ENCODE data around the gene NEURL3.

NEURL3 gene

DNA sequence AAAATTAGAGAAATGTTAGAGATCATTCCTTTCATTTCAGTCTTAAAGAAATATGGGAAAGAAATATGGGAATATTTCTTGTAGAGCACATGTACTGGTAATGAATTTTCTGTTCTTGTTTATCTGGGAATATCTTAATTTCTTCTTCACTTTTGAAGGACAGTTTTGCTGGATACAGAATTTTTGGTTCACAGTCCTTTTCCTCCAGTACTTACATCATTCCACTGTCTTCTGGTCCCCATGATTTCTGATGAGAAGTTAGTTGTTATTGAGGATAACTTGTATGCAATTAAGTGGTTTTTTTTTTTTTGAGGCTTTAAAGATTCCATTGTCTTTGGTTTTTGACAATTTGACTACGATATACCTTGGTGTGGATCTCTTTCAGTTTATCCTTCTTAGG, 11.0 kb downstream of the NEURL3 start:
- H3K27me3 ChIP-seq (ENCODE audit: control insufficient read depth, insufficient read depth, low read length) = no peaks in the 10 kb centered on the region
- H3K36me3 ChIP-seq (ENCODE audit: control insufficient read depth, insufficient read depth, low read length) = no peaks in the 10 kb centered on the region
- no peak overlapping the region for H3K4me3 ChIP-seq (ENCODE audit: low read length)
- no peak overlapping the region for H3K9ac ChIP-seq (ENCODE audit: low read length)
- H3K4me1 ChIP-seq (ENCODE audit: control insufficient read depth, insufficient read depth, low read length) = no peaks in the 10 kb centered on the region
- no peak overlapping the region for H3K27ac ChIP-seq (ENCODE audit: low read depth, low read length)

DNA sequence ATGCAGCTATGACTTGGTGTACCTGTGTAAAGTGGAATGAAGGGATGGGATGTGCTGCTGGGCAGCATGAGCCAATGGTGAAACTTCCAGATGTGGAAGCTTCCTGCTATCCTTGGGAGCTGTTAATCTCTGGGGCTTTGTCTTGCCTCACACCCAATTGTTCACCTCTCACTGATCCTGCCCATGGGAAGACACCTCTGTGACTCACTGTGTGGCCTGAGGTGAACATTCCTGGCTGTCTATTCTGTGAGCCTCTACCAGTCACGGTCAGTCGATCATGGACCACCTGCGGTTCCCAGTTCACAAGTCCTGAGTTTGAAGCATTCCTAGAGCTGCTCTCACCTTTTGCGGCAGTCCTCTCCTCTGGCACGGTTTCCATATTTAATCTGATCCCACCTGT, 12.1 kb downstream of the NEURL3 start:
- Histone ChIP-seq H3K9ac (ENCODE audit: low read length) (no peak overlapping the region), H3K27me3 (ENCODE audit: control insufficient read depth, insufficient read depth, low read length) (no peaks in the 10 kb centered on the region), H3K4me1 (ENCODE audit: control insufficient read depth, insufficient read depth, low read length) (no peaks in the 10 kb centered on the region), H3K4me3 (ENCODE audit: low read length) (no peak overlapping the region), H3K36me3 (ENCODE audit: control insufficient read depth, insufficient read depth, low read length) (no peaks in the 10 kb centered on the region), H3K27ac (ENCODE audit: low read depth, low read length) (no peak overlapping the region)

GRCh38 chr2:96491860-96492497, 13.2 kb downstream of the NEURL3 start:
- H3K27me3 ChIP-seq (ENCODE audit: control insufficient read depth, insufficient read depth, low read length) = no peaks in the 10 kb centered on the region
- H3K4me3 ChIP-seq (ENCODE audit: low read length) = no peak overlapping the region
- H3K27ac ChIP-seq (ENCODE audit: low read depth, low read length) = no peak overlapping the region
- H3K4me1 ChIP-seq (ENCODE audit: control insufficient read depth, insufficient read depth, low read length) = no peaks in the 10 kb centered on the region
- no peak overlapping the region for H3K9ac ChIP-seq (ENCODE audit: low read length)
- H3K36me3 ChIP-seq (ENCODE audit: control insufficient read depth, insufficient read depth, low read length) = no peaks in the 10 kb centered on the region

- H3K36me3 ChIP-seq (ENCODE audit: control insufficient read depth, insufficient read depth, low read length) = no peaks in the 10 kb centered on the region
- peaks cover 2% of the 10 kb centered on the region for H3K4me1 ChIP-seq (ENCODE audit: control insufficient read depth, insufficient read depth, low read length)
- no peak overlapping the region for H3K4me3 ChIP-seq (ENCODE audit: low read length)
- no peak overlapping the region for H3K27ac ChIP-seq (ENCODE audit: low read depth, low read length)
- no peak overlapping the region for H3K9ac ChIP-seq (ENCODE audit: low read length)
- no peaks in the 10 kb centered on the region for H3K27me3 ChIP-seq (ENCODE audit: control insufficient read depth, insufficient read depth, low read length)
These were observed 15.5 kb downstream of the NEURL3 start for GRCh38 chr2:96489663-96490062.

DNA sequence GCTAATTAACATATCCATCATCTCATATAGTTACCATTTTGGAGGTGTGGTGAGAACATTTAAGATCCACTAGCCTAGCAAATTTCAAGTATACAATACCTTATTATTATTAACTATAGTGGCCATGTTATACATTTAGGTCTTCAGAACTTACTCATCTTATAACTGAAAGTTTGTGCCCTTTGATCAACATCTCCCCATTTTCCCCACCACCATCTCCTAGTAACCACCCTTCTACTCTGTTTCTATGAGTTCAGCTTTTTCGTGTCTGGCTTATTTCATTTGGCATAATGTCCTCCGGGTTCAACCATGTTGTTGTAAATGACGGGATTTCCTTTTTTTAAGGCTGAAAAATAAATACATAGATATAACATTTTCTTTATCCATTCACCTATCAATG, 15.9 kb downstream of the NEURL3 start:
- H3K9ac ChIP-seq (ENCODE audit: low read length) = no peak overlapping the region

GRCh38 chr2:96486696-96487095, 18.5 kb downstream of the NEURL3 start:
- no peak overlapping the region for H3K9ac ChIP-seq (ENCODE audit: low read length)
- peak overlapping the region; percentile 87 for H3K27ac ChIP-seq (ENCODE audit: low read depth, low read length)
- peak overlapping the region; percentile 72 for H3K4me3 ChIP-seq (ENCODE audit: low read length)
- no peaks in the 10 kb centered on the region for H3K27me3 ChIP-seq (ENCODE audit: control insufficient read depth, insufficient read depth, low read length)
- peaks cover 2% of the 10 kb centered on the region for H3K4me1 ChIP-seq (ENCODE audit: control insufficient read depth, insufficient read depth, low read length)
- H3K36me3 ChIP-seq (ENCODE audit: control insufficient read depth, insufficient read depth, low read length) = no peaks in the 10 kb centered on the region

More for the DNA sequence above, 15.9 kb downstream of the NEURL3 start:
- H3K4me3 ChIP-seq (ENCODE audit: low read length) = no peak overlapping the region
- H3K4me1 ChIP-seq (ENCODE audit: control insufficient read depth, insufficient read depth, low read length) = peaks cover 2% of the 10 kb centered on the region
- no peak overlapping the region for H3K27ac ChIP-seq (ENCODE audit: low read depth, low read length)
- H3K27me3 ChIP-seq (ENCODE audit: control insufficient read depth, insufficient read depth, low read length) = no peaks in the 10 kb centered on the region
- no peaks in the 10 kb centered on the region for H3K36me3 ChIP-seq (ENCODE audit: control insufficient read depth, insufficient read depth, low read length)

DNA sequence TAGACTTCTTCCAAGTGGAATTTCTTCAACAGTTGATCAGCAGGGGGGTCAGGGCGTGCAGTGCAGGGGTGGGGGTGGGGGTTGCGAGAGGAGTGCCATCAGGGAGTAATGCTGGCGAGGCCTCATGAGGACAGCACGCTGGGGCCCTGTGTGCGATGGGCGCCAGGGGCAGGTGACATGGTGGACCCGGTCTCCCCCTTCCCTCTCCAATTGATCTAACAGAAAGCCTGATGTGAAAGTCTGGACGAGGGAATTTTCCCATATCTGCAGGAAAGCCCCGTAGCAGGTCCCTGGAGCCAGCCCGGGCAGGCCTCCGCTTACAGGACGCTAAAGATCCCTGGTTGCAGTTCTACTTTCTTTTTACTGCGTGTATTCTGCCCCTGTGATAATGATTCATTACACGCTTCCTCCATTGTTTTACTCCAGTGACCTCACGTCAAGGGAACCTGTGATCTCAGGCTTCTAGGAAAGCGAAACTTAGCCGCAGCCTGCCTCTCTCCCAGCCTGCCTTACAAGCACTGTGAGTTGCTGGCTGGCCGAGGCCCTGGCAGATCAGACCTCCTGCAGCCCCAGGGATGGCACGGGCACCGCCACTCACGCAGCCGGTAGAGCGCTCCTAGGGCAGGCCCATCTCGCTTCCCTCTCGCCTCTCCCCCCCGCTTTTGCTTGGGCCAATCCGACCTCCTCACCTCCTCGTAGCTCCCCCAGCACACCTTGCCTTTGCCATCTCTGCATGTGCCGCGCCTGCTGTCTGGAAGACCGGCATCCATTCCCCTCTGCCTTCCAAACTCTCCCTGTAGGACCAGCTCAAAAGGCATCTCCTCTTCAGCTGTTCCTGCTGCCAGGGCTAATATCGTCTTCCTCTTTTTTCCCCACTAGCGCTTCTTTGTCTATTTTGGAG, 19.2 kb downstream of the NEURL3 start:
- Histone ChIP-seq H3K4me1 (ENCODE audit: control insufficient read depth, insufficient read depth, low read length) (peaks cover 2% of the 10 kb centered on the region), H3K9ac (ENCODE audit: low read length) (peak overlapping the region; percentile 56), H3K27ac (ENCODE audit: low read depth, low read length) (peak overlapping the region; percentile 87), H3K27me3 (ENCODE audit: control insufficient read depth, insufficient read depth, low read length) (no peaks in the 10 kb centered on the region), H3K36me3 (ENCODE audit: control insufficient read depth, insufficient read depth, low read length) (no peaks in the 10 kb centered on the region), H3K4me3 (ENCODE audit: low read length) (peak overlapping the region; percentile 72)

DNA sequence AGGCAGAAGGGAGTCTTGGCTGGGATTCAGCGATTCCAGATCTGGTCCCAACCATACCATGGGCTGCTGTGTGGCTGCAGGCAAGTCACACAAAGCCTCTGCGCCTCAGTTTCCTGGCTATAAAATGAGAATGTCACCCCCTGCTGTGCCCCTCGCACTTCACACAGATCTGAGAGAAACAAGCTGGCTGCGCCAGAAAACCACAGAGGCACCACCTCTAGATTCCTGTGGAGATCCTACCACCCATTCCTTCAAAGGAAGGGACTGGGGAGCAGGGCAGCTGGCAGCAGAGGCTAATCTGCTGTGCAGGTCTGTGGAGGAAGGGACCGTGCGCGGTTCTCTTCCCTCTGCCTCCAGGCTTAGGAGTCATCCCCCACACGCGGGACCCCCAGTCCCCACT, 19.8 kb downstream of the NEURL3 start:
- H3K4me3 ChIP-seq (ENCODE audit: low read length) = no peak overlapping the region
- H3K4me1 ChIP-seq (ENCODE audit: control insufficient read depth, insufficient read depth, low read length) = peaks cover 2% of the 10 kb centered on the region
- H3K27me3 ChIP-seq (ENCODE audit: control insufficient read depth, insufficient read depth, low read length) = no peaks in the 10 kb centered on the region
- peak overlapping the region; percentile 87 for H3K27ac ChIP-seq (ENCODE audit: low read depth, low read length)
- no peaks in the 10 kb centered on the region for H3K36me3 ChIP-seq (ENCODE audit: control insufficient read depth, insufficient read depth, low read length)
- no peak overlapping the region for H3K9ac ChIP-seq (ENCODE audit: low read length)

DNA sequence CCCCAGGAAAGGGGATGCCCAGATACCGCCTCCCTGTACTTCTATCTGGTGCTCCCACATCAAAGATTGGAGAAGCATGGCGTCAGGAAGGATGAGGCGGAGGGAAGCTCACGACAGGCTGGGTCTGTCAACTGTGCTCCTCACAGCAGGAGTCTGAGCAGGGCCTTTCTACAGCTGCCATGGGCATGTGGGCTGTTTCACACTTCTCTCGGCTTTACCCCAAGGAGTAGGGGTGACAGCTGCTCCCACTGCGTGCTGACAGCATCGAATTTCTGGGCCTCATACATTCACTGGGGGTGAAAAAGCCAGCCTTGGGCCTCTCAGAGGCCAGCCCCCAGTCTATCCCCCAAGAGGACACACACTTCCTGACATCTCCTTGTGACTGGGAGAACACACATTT, 21.1 kb downstream of the NEURL3 start:
- H3K27me3 ChIP-seq (ENCODE audit: control insufficient read depth, insufficient read depth, low read length) = no peaks in the 10 kb centered on the region
- no peak overlapping the region for H3K9ac ChIP-seq (ENCODE audit: low read length)
- no peak overlapping the region for H3K27ac ChIP-seq (ENCODE audit: low read depth, low read length)
- no peak overlapping the region for H3K4me3 ChIP-seq (ENCODE audit: low read length)
- H3K36me3 ChIP-seq (ENCODE audit: control insufficient read depth, insufficient read depth, low read length) = no peaks in the 10 kb centered on the region
- peaks cover 2% of the 10 kb centered on the region for H3K4me1 ChIP-seq (ENCODE audit: control insufficient read depth, insufficient read depth, low read length)

DNA sequence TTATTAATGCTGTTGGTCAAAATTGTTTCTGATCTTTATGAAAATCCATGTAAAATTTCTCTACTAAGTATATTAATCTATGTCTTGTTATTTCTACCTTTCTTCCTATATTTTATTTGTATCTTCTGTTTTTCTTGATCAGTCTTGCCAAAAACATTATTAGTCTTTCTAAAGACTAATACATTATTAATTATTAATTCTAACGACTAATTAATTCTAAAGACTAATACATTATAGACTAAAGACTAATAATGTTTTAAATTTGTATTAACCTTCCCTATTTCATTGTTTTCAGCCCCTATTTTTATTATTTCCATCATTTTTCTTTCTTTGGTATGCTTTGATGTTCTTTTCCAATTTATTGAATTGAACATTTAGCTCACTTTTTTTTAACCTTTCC, 27.7 kb downstream of the NEURL3 start:
- H3K27ac ChIP-seq (ENCODE audit: low read depth, low read length) = no peak overlapping the region
- no peak overlapping the region for H3K4me3 ChIP-seq (ENCODE audit: low read length)
- H3K27me3 ChIP-seq (ENCODE audit: control insufficient read depth, insufficient read depth, low read length) = no peaks in the 10 kb centered on the region
- H3K9ac ChIP-seq (ENCODE audit: low read length) = no peak overlapping the region
- H3K4me1 ChIP-seq (ENCODE audit: control insufficient read depth, insufficient read depth, low read length) = no peaks in the 10 kb centered on the region
- no peaks in the 10 kb centered on the region for H3K36me3 ChIP-seq (ENCODE audit: control insufficient read depth, insufficient read depth, low read length)

DNA sequence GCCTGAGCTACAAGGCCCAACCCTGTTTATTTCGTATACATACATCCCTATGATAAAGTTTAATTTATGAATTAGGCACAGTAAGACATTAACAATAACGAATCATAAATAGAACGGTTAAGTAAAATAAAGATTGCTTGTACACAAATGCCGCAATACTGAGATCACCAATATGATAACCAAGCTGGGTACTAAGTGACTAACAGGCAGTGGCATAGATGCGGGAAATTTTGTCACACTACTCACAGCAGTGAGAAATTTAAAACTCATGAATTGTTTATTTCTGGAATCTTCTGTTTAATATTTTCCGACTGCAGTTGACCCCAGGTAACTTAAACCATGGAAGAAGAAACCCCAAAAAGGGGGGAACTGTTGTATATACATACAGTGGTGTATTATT, 33.4 kb downstream of the NEURL3 start:
- peaks cover 3% of the 10 kb centered on the region for H3K27me3 ChIP-seq (ENCODE audit: control insufficient read depth, insufficient read depth, low read length)
- no peaks in the 10 kb centered on the region for H3K4me1 ChIP-seq (ENCODE audit: control insufficient read depth, insufficient read depth, low read length)
- no peak overlapping the region for H3K27ac ChIP-seq (ENCODE audit: low read depth, low read length)
- H3K36me3 ChIP-seq (ENCODE audit: control insufficient read depth, insufficient read depth, low read length) = no peaks in the 10 kb centered on the region
- no peak overlapping the region for H3K4me3 ChIP-seq (ENCODE audit: low read length)
- H3K9ac ChIP-seq (ENCODE audit: low read length) = no peak overlapping the region

GRCh38 chr2:96470636-96471035, 34.5 kb downstream of the NEURL3 start:
- Histone ChIP-seq H3K27ac (ENCODE audit: low read depth, low read length) (no peak overlapping the region), H3K27me3 (ENCODE audit: control insufficient read depth, insufficient read depth, low read length) (peaks cover 3% of the 10 kb centered on the region), H3K36me3 (ENCODE audit: control insufficient read depth, insufficient read depth, low read length) (no peaks in the 10 kb centered on the region), H3K9ac (ENCODE audit: low read length) (no peak overlapping the region), H3K4me1 (ENCODE audit: control insufficient read depth, insufficient read depth, low read length) (no peaks in the 10 kb centered on the region), H3K4me3 (ENCODE audit: low read length) (peak overlapping the region; percentile 54)

DNA sequence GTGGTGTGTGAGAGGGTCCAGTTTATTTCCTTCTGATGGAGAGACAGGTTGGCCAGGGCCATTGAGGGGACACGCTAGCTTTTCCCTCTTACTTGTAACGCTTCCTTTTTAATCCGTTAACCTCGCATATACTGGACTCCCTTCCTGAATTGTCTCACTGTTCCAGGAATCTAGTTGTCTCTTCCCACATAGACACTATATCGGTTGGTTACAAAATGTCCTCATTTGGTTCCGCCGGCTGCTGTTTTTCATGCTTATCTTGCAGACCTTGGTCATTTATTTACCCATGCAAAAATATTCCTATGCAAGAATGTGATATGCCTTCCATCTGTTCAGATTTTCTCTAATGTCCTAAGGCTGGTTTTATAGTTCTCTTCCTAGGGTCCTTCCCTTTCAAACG, 35.0 kb downstream of the NEURL3 start:
- Histone ChIP-seq H3K9ac (ENCODE audit: low read length) (no peak overlapping the region), H3K27ac (ENCODE audit: low read depth, low read length) (no peak overlapping the region), H3K4me1 (ENCODE audit: control insufficient read depth, insufficient read depth, low read length) (no peaks in the 10 kb centered on the region), H3K27me3 (ENCODE audit: control insufficient read depth, insufficient read depth, low read length) (peaks cover 3% of the 10 kb centered on the region), H3K4me3 (ENCODE audit: low read length) (peak overlapping the region; percentile 54), H3K36me3 (ENCODE audit: control insufficient read depth, insufficient read depth, low read length) (no peaks in the 10 kb centered on the region)

Data from rectal smooth muscle tissue (tissue), 1 donor.